ENCODE measurements around the gene ALG2.

GRCh38 chr9:99230206-99230605 lies 8.5 kb upstream of the ALG2 start:
- TF ChIP-seq CTCF (IDR thresholded peaks at IDR 0.05) (no peak), POLR2A (IDR thresholded peaks at IDR 0.05) (no peak)
